Measurements from ENCODE around the gene CNOT6.

CNOT6 gene

DNA sequence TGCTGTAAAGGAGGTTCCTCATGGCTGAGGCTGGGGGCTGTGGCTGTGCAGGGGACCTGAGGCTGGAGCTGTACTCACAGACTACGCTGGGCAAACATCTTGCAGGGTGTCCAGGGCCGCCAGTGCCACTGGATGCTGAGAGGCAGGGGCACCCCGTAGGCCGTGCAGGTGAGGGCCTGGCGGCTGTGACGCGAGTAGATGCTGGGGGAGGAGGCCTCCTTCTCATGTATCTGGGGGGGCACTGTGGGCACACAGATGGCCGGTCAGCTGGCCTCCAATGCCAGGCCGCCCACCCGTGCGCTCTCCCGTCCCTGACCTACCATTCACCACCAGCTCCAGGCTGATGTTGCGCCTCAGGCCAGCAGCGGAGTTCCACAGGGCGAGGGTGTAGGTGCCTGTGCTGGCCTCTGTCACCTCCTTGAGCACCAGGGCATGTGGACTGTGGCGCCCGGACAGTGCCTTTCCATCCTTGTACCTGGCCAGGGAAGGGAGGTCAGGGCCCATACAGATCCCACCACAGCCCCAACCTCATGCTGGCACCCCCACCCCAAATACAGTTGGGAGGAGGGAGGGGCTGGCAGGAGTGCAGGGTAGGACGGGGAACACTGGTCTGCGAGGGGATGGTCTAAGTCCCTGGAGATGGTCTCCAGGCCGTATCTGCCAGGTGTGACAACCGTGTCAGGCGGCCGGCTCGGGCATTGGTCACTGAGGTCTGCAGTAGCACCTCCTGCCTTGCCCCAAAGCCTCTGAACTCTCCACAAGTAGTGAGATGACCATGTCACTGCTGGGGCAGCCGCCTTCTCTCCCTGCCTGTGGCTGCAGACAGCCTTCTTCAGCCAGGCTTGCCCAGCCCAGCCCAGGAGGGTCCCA is 131.8 kb downstream of the CNOT6 start:
- TF ChIP-seq ZFX (IDR thresholded peaks at IDR 0.05) (no peak), CTCF (conservative IDR thresholded peaks at IDR 0.05) (no peak)
- H3K27ac ChIP-seq: no peak overlapping the region

DNA sequence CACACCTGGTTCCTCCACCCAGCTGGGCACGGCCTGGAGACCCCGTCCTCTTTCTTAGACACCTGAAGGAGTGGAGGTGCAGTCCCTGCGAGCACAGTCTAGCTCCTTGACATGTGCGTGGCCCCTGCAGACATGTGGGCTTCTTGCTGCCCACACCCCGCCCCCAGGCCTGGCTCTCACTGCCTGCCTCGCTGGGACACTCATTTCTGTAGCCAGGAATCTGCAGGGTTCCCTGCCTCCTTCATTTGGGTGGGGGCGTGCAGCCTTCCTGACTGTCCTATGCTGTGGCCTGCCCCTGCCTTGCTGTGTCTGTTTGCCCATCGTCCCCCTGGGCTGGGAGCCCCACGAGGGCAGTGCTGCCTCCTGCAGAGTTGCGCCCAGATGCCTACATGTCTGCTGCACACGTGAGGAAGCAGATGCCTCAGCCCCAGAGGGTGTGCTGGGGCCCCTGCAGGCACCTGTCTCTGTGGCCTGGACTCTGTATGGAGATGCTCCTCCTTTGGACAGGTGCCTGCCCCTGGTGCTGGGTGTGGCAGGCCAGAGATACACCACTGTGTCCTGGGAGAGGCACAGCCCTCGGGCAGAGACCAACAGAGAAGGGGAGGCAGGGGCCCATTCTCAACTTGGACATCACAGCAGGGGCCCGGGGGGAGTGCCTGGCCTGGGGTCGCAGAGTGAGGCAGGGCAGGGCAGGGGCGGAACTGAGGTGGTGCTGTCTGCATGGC is 132.6 kb downstream of the CNOT6 start:
- H3K27ac ChIP-seq: no peak overlapping the region
- no peak for TF ChIP-seq ZFX (IDR thresholded peaks at IDR 0.05)
- TF ChIP-seq CTCF (conservative IDR thresholded peaks at IDR 0.05): no peak

DNA sequence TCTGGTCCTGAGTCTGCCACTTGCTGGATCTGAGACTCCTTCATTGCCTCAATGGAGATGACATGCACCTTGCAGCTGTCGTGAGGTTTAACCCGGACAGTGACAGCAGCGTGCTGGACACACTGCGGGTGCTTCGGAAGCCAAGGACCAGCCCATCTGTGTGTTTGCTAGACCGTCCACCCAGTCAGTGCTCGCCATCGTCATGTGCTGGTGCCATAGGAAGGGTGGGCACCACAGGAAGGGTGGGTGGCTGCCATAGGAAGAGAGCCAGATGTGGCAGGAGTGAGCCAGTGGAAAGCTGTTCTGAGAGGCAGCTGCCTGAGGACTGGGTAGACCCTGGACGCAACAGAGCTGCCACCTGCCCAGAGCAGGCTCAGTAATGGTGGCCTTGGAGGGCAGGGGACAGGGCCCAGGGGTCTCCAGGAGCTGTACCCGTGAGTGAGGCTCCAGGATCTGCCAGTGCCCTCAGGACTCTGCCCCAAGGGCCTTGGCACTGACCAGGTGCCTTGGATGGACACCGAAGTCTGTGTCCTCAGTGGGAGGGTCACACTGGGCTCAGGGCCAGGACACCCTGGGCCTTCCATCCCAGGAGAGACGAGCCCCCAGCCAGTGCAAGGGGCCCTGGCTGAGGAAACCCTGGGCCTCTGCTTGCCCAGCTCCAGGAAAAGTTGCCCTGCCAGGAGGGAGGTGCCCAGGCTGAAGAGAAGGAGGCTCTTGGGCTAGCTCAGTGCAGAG is 133.4 kb downstream of the CNOT6 start:
- TF ChIP-seq CTCF (conservative IDR thresholded peaks at IDR 0.05): no peak
- no peak for TF ChIP-seq ZFX (IDR thresholded peaks at IDR 0.05)
- no peak overlapping the region for H3K27ac ChIP-seq
